Esophagus muscularis mucosa (tissue), 4 donors: ENCODE results near the gene GGT5. TPM values are rescaled to one million over a fixed set of nuclear protein-coding genes. Genes with fewer than 3 reads are reported as not detected.
"Not testable (repeated sequence)": the region's sequence is repeated elsewhere in the genome, so short reads cannot be mapped to it uniquely, and the experiment has no call there.

Experiments used
- DNase-seq: peaks from one replicate; pipeline ENCODE4 v3.0.0-alpha.2; 2017; ENCODE audit errors: extremely low spot score
- H3K27ac ChIP-seq, 4 donors: fragments of 200-600 bp; sonication (generic); replicated peaks in 1 of 4; 1 replicate in 3 of 4; 2 replicates in 1 of 4; pipeline ENCODE4 v1.5.1; 2016 to 2019; ENCODE audit warnings: mild to moderate bottlenecking in 1 of 4
- H3K27me3 ChIP-seq, 4 donors: fragments of 200-600 bp; sonication (generic); one replicate each; pipeline versions ENCODE4 v1.5.1 to v1.6.0; 2016 to 2019
- H3K36me3 ChIP-seq, 4 donors: fragments of 200-600 bp; sonication (generic); one replicate each; pipeline ENCODE4 v1.5.1; 2016 to 2019
- H3K4me1 ChIP-seq, 4 donors: fragments of 200-600 bp; sonication (generic); one replicate each; pipeline ENCODE4 v1.5.1; 2016 to 2019
- H3K4me3 ChIP-seq, 4 donors: fragments of 200-600 bp; sonication (generic); 1 replicate in 2 of 4; 2 replicates in 2 of 4; pipeline ENCODE4 v1.5.1; 2016 to 2019; ENCODE audit warnings: mild to moderate bottlenecking in 4 of 4, moderate library complexity in 1 of 4
- H3K9me3 ChIP-seq, 4 donors: fragments of 200-600 bp; sonication (generic); 1 replicate in 3 of 4; 2 replicates in 1 of 4; pipeline ENCODE4 v1.5.1; 2016 to 2019
- EP300 ChIP-seq: sonication (generic); formaldehyde crosslinking; IDR thresholded peaks from one replicate; pipeline ENCODE4 v1.6.1; 2017; ENCODE audit warnings: antibody characterized with exemption
- POLR2A ChIP-seq: fragments of 450-650 bp; IDR thresholded peaks from one replicate; pipeline ENCODE4 v1.6.1; 2017; ENCODE audit warnings: antibody characterized with exemption, moderate library complexity, mild to moderate bottlenecking, low read depth
- POLR2AphosphoS5 ChIP-seq, 2 donors: sonication (generic); formaldehyde crosslinking; IDR thresholded peaks; one replicate each; pipeline ENCODE4 v1.6.1; 2017; ENCODE audit warnings: antibody characterized with exemption in 2 of 2
- WGBS: methylation state at CpG from one replicate; pipeline ENCODE4 v1.1.5; 2018; 5-methylcytosine and 5-hydroxymethylcytosine counted together
- intact Hi-C: fragments of 100-400 bp; cut with DNase I; formaldehyde crosslinking; loops from one replicate; pipeline ENCODE4 v1.15.1; 2023
- total RNA-seq, 4 donors: library from RNA; depleted of rRNA; stranded (reverse); fragments of >200 nt; gene quantifications; one replicate each; pipeline versions ENCODE4 v1.1.0 to v1.2.1, GENCODE V29; 2016
- TF ChIP-seq, protein P1 (sequence below), 3 experiments: fragments of 200-600 bp in 2 of 3; fragments of 450-650 bp in 1 of 3; sonication (generic) in 2 of 3; IDR thresholded peaks; one replicate each; pipeline ENCODE4 v1.5.1; 2017 to 2019; ENCODE audit warnings: antibody characterized with exemption in 3 of 3, mild to moderate bottlenecking in 2 of 3, moderate library complexity in 1 of 3

GGT5 gene
- total RNA-seq, 4 donors from 2014 or later: 15.4 to 59.2 (median 37.2) TPM

DNA sequence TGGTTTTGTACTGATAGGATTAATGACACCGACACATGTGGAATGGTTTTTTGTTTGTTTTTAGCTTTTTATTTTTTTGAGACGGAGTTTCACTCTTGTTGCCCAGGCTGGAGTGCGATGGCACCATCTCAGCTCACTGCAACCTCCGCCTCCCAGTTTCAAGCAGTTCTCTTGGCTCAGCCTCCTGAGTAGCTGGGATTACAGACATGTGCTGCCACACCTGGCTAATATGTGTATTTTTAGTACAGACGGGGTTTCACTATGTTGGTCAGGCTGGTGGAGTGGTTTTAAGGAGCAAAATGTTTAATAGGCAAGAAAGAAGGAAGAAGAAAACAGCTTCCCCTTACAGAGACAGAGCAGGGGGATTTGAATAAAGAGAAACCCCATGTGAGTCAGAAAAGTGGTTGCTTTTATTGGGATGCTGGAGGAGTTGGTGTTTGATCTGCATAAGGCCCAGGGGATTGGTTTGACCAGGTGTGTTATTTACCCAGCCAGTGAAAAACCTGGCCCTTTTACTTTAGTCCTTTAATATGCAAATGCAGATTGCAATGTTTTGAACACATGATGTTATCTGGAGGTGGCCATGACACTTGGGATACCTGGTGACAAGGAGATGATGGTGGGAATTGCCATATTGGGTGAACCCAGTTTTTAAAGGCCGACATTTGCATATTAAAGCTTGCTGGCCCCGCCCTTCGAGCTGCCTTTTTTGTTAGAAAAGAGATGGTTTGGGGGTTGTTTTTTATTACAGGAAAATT lies 39.3 kb downstream of the GGT5 start:
- no peaks in the 10 kb centered on the region for H3K27me3 ChIP-seq
- H3K4me1 ChIP-seq: peaks cover 17 to 30% (median 23%) of the 10 kb centered on the region in 4 donors
- intact Hi-C loops: no loop called here
- no peaks in the 10 kb centered on the region for H3K36me3 ChIP-seq
- no peak for DNase-seq
- TF ChIP-seq, protein P1, sequence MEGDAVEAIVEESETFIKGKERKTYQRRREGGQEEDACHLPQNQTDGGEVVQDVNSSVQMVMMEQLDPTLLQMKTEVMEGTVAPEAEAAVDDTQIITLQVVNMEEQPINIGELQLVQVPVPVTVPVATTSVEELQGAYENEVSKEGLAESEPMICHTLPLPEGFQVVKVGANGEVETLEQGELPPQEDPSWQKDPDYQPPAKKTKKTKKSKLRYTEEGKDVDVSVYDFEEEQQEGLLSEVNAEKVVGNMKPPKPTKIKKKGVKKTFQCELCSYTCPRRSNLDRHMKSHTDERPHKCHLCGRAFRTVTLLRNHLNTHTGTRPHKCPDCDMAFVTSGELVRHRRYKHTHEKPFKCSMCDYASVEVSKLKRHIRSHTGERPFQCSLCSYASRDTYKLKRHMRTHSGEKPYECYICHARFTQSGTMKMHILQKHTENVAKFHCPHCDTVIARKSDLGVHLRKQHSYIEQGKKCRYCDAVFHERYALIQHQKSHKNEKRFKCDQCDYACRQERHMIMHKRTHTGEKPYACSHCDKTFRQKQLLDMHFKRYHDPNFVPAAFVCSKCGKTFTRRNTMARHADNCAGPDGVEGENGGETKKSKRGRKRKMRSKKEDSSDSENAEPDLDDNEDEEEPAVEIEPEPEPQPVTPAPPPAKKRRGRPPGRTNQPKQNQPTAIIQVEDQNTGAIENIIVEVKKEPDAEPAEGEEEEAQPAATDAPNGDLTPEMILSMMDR (IDR thresholded peaks at IDR 0.05): no peak
- no peak for TF ChIP-seq EP300
- H3K4me3 ChIP-seq: no peak overlapping the region
- peaks cover 0 to 6% (median 2%) of the 10 kb centered on the region in 4 donors for H3K9me3 ChIP-seq
- H3K27ac ChIP-seq: no peak overlapping the region
- 87% methylated on average over 8 of the region's 8 CpGs for WGBS

GRCh38 chr22:24203856-24204255 lies 41.0 kb downstream of the GGT5 start:
- DNase-seq, intact Hi-C loops, H3K36me3 ChIP-seq, H3K9me3 ChIP-seq, H3K27ac ChIP-seq, H3K4me3 ChIP-seq, H3K27me3 ChIP-seq: not testable (repeated sequence)
- peaks cover 17 to 26% (median 23%) of the 10 kb centered on the region in 4 donors for H3K4me1 ChIP-seq
- WGBS: 94% methylated on average over 5 of the region's 5 CpGs

- Histone ChIP-seq H3K9me3 (peaks cover 0 to 6% (median 2%) of the 10 kb centered on the region in 4 donors), H3K27ac (no peak overlapping the region), H3K36me3 (no peaks in the 10 kb centered on the region), H3K4me1 (peaks cover 7 to 13% (median 9%) of the 10 kb centered on the region in 4 donors), H3K4me3 (no peak overlapping the region), H3K27me3 (no peaks in the 10 kb centered on the region)
- TF ChIP-seq POLR2AphosphoS5 (IDR thresholded peaks at IDR 0.05): no peak
- no peak for TF ChIP-seq POLR2A
- TF ChIP-seq EP300: no peak
- TF ChIP-seq, protein P1 (IDR thresholded peaks at IDR 0.05): no peak
- intact Hi-C loops: no loop called here
- WGBS: 94% methylated on average over 26 of the region's 26 CpGs
- DNase-seq: no peak
Measured at GRCh38 chr22:24201681-24202614, 42.9 kb downstream of the GGT5 start.

DNA sequence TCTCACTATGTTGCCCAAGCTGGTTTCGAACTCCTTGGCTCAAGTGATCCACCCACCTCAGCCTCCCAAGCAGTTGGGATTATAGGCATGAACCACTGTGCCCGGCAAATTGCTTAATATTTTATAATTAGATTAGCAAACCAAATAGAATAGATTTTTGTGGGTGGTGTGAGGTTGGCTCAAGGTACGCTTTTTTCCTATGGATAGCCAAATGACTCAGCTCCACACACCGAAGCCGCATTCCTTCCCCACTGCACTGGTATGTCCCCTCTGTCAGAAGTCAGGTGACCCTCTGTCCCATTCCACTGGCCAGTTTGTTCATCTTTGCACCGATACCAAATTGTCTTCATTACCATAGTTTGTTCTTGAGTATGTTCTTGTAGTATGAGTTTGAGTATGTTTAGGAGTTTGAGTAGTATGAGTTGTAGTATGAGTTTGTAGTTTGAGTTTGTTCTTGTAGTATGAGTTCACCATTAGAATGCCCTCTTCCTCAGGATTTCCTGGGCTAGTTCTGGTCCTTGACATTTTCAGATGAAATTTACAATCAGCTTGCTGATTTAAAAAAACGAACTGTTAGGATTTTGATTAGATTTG lies 44.2 kb downstream of the GGT5 start:
- Histone ChIP-seq H3K36me3 (no peaks in the 10 kb centered on the region), H3K27me3 (no peaks in the 10 kb centered on the region), H3K9me3 (peaks cover 0 to 6% (median 2%) of the 10 kb centered on the region in 4 donors), H3K27ac (no peak overlapping the region), H3K4me1 (peaks cover 0 to 9% (median 4%) of the 10 kb centered on the region in 4 donors), H3K4me3 (no peak overlapping the region)
- TF ChIP-seq EP300 (no peak), POLR2A (no peak), POLR2AphosphoS5 (IDR thresholded peaks at IDR 0.05) (no peak)
- TF ChIP-seq, protein P1 (IDR thresholded peaks at IDR 0.05): no peak
- DNase-seq: no peak
- 80% methylated on average over 7 of the region's 7 CpGs for WGBS
- intact Hi-C loops: no loop called here

DNA sequence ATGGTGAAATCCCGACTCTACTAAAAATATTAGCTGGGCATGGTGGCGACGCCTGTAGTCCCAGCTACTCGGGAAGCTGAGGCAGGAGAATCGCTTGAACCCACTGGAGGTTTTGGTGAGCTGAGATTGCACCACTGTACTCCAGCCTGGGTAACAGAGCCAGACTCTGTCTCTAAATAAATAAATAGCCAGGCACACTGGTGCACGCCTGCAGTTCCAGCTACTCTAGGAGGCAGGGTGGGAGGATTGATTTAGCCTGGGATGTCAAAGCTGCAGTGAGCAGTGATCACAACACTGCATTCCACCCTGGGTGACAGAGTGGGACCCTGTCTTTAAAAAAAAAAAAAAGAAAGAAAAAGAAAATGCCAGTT lies 46.2 kb downstream of the GGT5 start:
- DNase-seq: no peak
- no peaks in the 10 kb centered on the region for H3K9me3 ChIP-seq
- peaks cover 0 to 9% (median 4%) of the 10 kb centered on the region in 4 donors for H3K4me1 ChIP-seq
- TF ChIP-seq EP300: no peak
- TF ChIP-seq POLR2A: no peak
- TF ChIP-seq POLR2AphosphoS5 (IDR thresholded peaks at IDR 0.05): no peak
- TF ChIP-seq, protein P1 (IDR thresholded peaks at IDR 0.05): no peak
- no peaks in the 10 kb centered on the region for H3K36me3 ChIP-seq
- WGBS: 89% methylated on average over 5 of the region's 6 CpGs
- no peaks in the 10 kb centered on the region for H3K27me3 ChIP-seq
- no peak overlapping the region for H3K27ac ChIP-seq
- no peak overlapping the region for H3K4me3 ChIP-seq
- intact Hi-C loops: no loop called here
